Retinal pigment epithelial cell (primary cell): Measurements from ENCODE around the gene PTPRD.

Experiments
- DNase-seq: peaks from one replicate; pipeline ENCODE4 v3.0.0-alpha.2; 2010; ENCODE audit warnings: low read depth
- H3K4me3 ChIP-seq: 2 replicates; pipeline ENCODE4 v1.5.1; 2011; ENCODE audit warnings: mild to moderate bottlenecking, low read length, control low read depth, moderate library complexity
- CTCF ChIP-seq: conservative IDR thresholded peaks from 2 replicates; pipeline ENCODE4 v1.5.1; 2011; ENCODE audit warnings: low read depth, low read length, control low read depth, inconsistent platforms

Gene PTPRD

GRCh38 chr9:10612641-10613398 lies at the start of gene PTPRD:
PTPRD (minus strand) TSS chr9:10613002.
- H3K4me3 ChIP-seq, result peak within 1 kb of the TSS; percentile 55
- DNase-seq, result peak; percentile 16
- no peak for TF ChIP-seq CTCF

- no peak for TF ChIP-seq CTCF
- DNase-seq, result no peak
- H3K4me3 ChIP-seq, result no peak overlapping the region
Observed at GRCh38 chr9:10661994-10662393, 49.2 kb upstream of the PTPRD start.

GRCh38 chr9:10661376-10661775 lies 48.6 kb upstream of the PTPRD start:
- H3K4me3 ChIP-seq, result no peak overlapping the region
- no peak for TF ChIP-seq CTCF
- DNase-seq, result no peak

- no peak for TF ChIP-seq CTCF
- no peak overlapping the region for H3K4me3 ChIP-seq
- no peak for DNase-seq
Observed at GRCh38 chr9:10651012-10651411, 38.2 kb upstream of the PTPRD start.

- TF ChIP-seq CTCF, result no peak
- DNase-seq, result no peak
- H3K4me3 ChIP-seq, result no peak overlapping the region
Observed at GRCh38 chr9:10649076-10649475, 36.3 kb upstream of the PTPRD start.

- TF ChIP-seq CTCF, result no peak
- DNase-seq, result no peak
- H3K4me3 ChIP-seq, result no peak overlapping the region
Observed at GRCh38 chr9:10633785-10634184, 21.0 kb upstream of the PTPRD start.

- DNase-seq, result no peak
- no peak for TF ChIP-seq CTCF
- H3K4me3 ChIP-seq, result no peak overlapping the region
Observed at GRCh38 chr9:10614196-10614800, 1.5 kb upstream of the PTPRD start.
